Amygdala (tissue), 56 donors: ENCODE measurements around the gene POLR1D.
"Not testable (repeated sequence)": the region's sequence is repeated elsewhere in the genome, so short reads cannot be mapped to it uniquely, and the experiment has no call there.

Experiments
- DNase-seq, 56 donors: peaks; one replicate each; lab custom pipeline; 2025; lab: John Stamatoyannopoulos, UW

Gene POLR1D

GRCh38 chr13:27613628-27614027 is 8.1 kb upstream of the POLR1D start:
- DNase-seq, result no peak

GRCh38 chr13:27617881-27618321 is 3.8 kb upstream of the POLR1D start:
- no peak for DNase-seq

GRCh38 chr13:27619093-27619727 is 2.5 kb upstream of the POLR1D start:
- DNase-seq, result no peak

- DNase-seq, result peak in 15 of 56 donors; percentile 31 to 75 (median 56)
Observed at GRCh38 chr13:27619728-27620376, 1.8 kb upstream of the POLR1D start.

GRCh38 chr13:27620377-27621115 is 1.1 kb upstream of the POLR1D start, which contains the start of gene LNX2:
Gene LNX2 (minus strand): TSS chr13:27620529. CDS start chr13:27581703, 38,826 bp downstream.
- peak; percentile 41 to 99 (median 94) for DNase-seq

GRCh38 chr13:27621116-27621365 is 651 bp upstream of the POLR1D start:
- DNase-seq, result no peak

GRCh38 chr13:27622102-27622820 is 569 bp downstream of the POLR1D start:
- peak in 2 of 56 donors; percentile 46 to 60 for DNase-seq

GRCh38 chr13:27622881-27623280 is 1.2 kb downstream of the POLR1D start:
- DNase-seq, result peak in 1 of 56 donors; percentile 5

- DNase-seq, result no peak
Observed at GRCh38 chr13:27624071-27624470, 2.4 kb downstream of the POLR1D start.

GRCh38 chr13:27625839-27626238 is 4.1 kb downstream of the POLR1D start:
- DNase-seq, result no peak

GRCh38 chr13:27627380-27627779 is 5.7 kb downstream of the POLR1D start:
- DNase-seq, result no peak

- DNase-seq, result no peak
Observed at GRCh38 chr13:27628081-27628480, 6.4 kb downstream of the POLR1D start.

GRCh38 chr13:27628766-27629165 is 7.1 kb downstream of the POLR1D start:
- not testable (repeated sequence) for DNase-seq

- no peak for DNase-seq
Observed at GRCh38 chr13:27631156-27631555, 9.5 kb downstream of the POLR1D start.

- no peak for DNase-seq
Observed at GRCh38 chr13:27631665-27632064, 10.0 kb downstream of the POLR1D start.

- DNase-seq, result no peak
Observed at GRCh38 chr13:27632214-27632613, 10.5 kb downstream of the POLR1D start.

GRCh38 chr13:27632648-27633047 is 11.0 kb downstream of the POLR1D start:
- DNase-seq, result no peak

- no peak for DNase-seq
Observed at GRCh38 chr13:27634231-27634630, 12.5 kb downstream of the POLR1D start.

- no peak for DNase-seq
Observed at GRCh38 chr13:27634791-27635190, 13.1 kb downstream of the POLR1D start.

- no peak for DNase-seq
Observed at GRCh38 chr13:27635266-27635665, 13.6 kb downstream of the POLR1D start.
